Tibial nerve (tissue), 4 donors: ENCODE measurements around the gene CCN5. TPM values are rescaled to one million over a fixed set of nuclear protein-coding genes. Genes with fewer than 3 reads are reported as not detected.

Experiments used
- DNase-seq, 2 donors: peaks; one replicate each; pipeline ENCODE4 v3.0.0-alpha.2; 2019; ENCODE audit warnings: low spot score in 2 of 2
- H3K27ac ChIP-seq, 4 donors: fragments of 200-600 bp; sonication (generic) in 3 of 4; one replicate each; pipeline ENCODE4 v1.5.1; 2017 to 2019; ENCODE audit warnings: mild to moderate bottlenecking in 1 of 4
- H3K27me3 ChIP-seq, 2 donors: fragments of 200-600 bp; sonication (generic) in 1 of 2; one replicate each; pipeline versions ENCODE4 v1.5.1 to v1.6.0; 2017 to 2019
- H3K36me3 ChIP-seq, 3 donors: fragments of 200-600 bp; sonication (generic); one replicate each; pipeline ENCODE4 v1.5.1; 2018 to 2019
- H3K4me1 ChIP-seq, 4 donors: fragments of 200-600 bp; sonication (generic) in 3 of 4; one replicate each; pipeline ENCODE4 v1.5.1; 2017 to 2019
- H3K4me3 ChIP-seq, 4 donors: fragments of 200-600 bp; sonication (generic) in 3 of 4; one replicate each; pipeline ENCODE4 v1.5.1; 2017 to 2019; ENCODE audit warnings: mild to moderate bottlenecking in 1 of 4, moderate library complexity in 1 of 4
- H3K9me3 ChIP-seq, 4 donors: fragments of 200-600 bp; sonication (generic) in 3 of 4; one replicate each; pipeline ENCODE4 v1.5.1; 2017 to 2019
- EP300 ChIP-seq, 2 donors: sonication (generic); formaldehyde crosslinking; IDR thresholded peaks; one replicate each; pipeline ENCODE4 v1.6.1; 2017; ENCODE audit warnings: antibody characterized with exemption in 2 of 2, mild to moderate bottlenecking in 1 of 2
- POLR2A ChIP-seq, 2 donors: fragments of 450-650 bp; IDR thresholded peaks; one replicate each; pipeline ENCODE4 v1.6.1; 2017; ENCODE audit warnings: antibody characterized with exemption in 2 of 2, mild to moderate bottlenecking in 2 of 2, moderate library complexity in 2 of 2
- WGBS, 2 donors: methylation state at CpG; one replicate each; pipeline ENCODE4 v1.1.5; 2018; 5-methylcytosine and 5-hydroxymethylcytosine counted together
- total RNA-seq, 4 donors: library from RNA; depleted of rRNA; stranded (reverse); fragments of >200 nt; gene quantifications; one replicate each; pipeline ENCODE4 v1.1.0, GENCODE V29; 2016
- TF ChIP-seq, protein P1 (sequence below), 5 experiments: fragments of 200-600 bp in 3 of 5; fragments of 450-650 bp in 2 of 5; sonication (generic) in 3 of 5; IDR thresholded peaks; one replicate each; pipeline ENCODE4 v1.5.1; 2016 to 2019; ENCODE audit warnings: antibody characterized with exemption in 5 of 5, mild to moderate bottlenecking in 3 of 5, moderate library complexity in 2 of 5

The CCN5 gene
- total RNA-seq, 4 donors from 2014 or later: 84.0 to 1,826 (median 378) TPM

DNA sequence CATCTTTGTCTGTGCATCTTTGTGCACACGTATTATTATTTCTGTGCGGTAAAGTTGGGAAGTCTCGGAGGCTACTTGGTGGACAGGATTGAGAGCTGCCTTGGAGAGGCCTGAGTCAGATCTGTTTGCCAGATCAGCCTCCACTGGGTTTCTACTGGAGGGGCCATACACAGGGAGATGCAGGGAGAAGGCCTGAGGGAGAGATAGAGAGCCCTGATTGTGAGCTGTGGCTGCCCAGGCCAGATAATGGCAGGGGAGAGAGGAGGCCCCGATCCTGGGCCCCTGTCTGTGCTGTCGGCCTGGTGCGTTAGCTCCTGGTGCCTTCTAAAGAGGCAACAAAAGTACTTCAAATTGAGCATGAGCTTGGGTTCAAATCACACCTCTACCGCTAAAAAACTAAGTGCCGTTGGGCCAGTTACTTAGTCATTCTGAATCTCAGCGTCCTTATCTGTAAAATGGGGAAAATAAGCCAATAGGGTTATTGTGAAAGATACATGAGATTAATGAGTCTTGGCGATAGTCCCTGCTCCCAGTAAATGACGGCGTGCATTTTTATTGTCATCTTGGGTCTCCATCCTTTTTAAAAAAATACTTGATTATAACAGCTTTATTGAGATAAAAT, 36.1 kb upstream of the CCN5 start:
- DNase-seq: no peak
- TF ChIP-seq POLR2A (IDR thresholded peaks at IDR 0.05) (no peak), EP300 (IDR thresholded peaks at IDR 0.05) (no peak)
- TF ChIP-seq, protein P1, sequence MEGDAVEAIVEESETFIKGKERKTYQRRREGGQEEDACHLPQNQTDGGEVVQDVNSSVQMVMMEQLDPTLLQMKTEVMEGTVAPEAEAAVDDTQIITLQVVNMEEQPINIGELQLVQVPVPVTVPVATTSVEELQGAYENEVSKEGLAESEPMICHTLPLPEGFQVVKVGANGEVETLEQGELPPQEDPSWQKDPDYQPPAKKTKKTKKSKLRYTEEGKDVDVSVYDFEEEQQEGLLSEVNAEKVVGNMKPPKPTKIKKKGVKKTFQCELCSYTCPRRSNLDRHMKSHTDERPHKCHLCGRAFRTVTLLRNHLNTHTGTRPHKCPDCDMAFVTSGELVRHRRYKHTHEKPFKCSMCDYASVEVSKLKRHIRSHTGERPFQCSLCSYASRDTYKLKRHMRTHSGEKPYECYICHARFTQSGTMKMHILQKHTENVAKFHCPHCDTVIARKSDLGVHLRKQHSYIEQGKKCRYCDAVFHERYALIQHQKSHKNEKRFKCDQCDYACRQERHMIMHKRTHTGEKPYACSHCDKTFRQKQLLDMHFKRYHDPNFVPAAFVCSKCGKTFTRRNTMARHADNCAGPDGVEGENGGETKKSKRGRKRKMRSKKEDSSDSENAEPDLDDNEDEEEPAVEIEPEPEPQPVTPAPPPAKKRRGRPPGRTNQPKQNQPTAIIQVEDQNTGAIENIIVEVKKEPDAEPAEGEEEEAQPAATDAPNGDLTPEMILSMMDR (IDR thresholded peaks at IDR 0.05): no peak
- H3K9me3 ChIP-seq: no peaks in the 10 kb centered on the region
- H3K27me3 ChIP-seq: peaks cover 0 to 5% of the 10 kb centered on the region in 2 donors
- H3K4me1 ChIP-seq: peaks cover 0 to 4% (median 0%) of the 10 kb centered on the region in 4 donors
- H3K36me3 ChIP-seq: no peaks in the 10 kb centered on the region
- H3K4me3 ChIP-seq: no peak overlapping the region
- WGBS, 2 donors: 76 to 84% methylated on average over 12 of the region's 12 CpGs
- no peak overlapping the region for H3K27ac ChIP-seq

DNA sequence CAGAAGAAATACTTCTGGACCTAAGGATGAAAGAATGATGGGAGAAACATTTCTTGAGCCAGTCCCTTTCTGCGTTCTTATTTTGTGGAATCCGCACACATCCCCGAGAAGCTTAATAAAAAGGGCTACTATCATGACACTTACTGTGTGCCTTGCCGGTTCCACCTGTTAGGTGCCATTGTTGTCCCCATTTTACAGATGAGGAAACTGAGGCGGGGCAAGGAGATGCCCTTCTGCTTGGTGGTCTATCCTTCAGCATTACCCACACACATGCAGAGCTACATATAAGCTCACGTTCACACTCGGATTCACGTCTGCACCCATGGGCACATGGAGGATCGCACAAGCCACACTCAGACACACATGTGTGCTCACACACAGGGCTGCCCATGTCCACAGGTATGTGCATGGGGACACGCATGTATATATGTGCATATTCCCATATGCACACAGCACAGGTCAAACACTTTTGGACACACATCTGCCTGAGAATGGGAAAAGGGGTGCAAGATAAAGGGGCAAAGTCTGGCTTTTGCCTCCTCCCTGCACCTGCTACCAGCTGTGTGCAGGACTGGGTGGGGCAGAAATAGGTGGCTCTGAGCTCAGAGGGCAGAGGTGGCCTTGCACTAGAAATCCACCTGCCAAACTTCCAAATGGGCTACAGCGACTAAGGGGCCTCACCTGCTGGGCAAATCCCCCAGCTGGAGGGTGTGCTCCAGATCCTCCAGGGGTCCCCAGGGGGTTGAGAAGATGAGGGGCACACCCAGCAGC, 33.2 kb upstream of the CCN5 start:
- peaks cover 0 to 5% of the 10 kb centered on the region in 2 donors for H3K27me3 ChIP-seq

DNA sequence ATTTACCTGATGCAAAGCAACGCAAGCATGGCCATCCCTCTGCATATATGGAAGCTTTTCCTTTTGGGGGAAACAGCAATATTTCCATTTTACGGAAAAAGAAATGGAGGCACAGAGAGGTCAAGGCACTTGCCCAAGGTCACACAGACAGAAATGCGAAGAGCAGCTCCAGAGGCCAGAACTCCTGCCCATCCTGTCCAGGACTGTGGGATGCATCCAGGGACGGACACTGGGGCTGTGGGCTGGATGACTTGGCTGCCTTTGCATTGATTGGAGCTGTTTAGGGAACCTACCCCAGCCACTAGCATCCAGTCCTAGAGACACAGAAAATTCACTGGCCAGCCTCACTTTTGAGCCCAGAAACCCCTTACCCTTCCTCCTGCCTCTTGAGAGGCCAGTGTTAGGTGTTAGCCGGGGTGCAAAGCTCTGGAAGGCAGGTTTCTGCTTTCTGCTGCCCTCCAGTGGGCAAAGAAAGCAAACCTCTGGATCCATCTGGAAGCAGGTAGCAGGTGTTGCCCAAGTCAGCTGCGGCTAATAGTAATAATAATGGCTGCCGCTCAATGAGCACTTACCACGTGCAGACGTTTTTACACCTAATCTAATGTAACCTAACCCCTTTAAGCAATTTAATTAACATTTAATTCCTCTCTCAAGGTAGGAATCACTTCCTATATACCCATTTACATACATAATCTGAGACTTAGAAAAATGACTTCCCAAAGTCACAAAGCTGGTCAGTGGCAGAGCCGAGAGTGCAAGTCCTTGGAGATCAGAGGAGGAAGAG, 31.7 kb upstream of the CCN5 start:
- Histone ChIP-seq H3K9me3 (no peaks in the 10 kb centered on the region), H3K27me3 (peaks cover 0 to 5% of the 10 kb centered on the region in 2 donors), H3K27ac (no peak overlapping the region), H3K4me3 (no peak overlapping the region), H3K4me1 (peaks cover 0 to 23% (median 1%) of the 10 kb centered on the region in 4 donors), H3K36me3 (no peaks in the 10 kb centered on the region)
- TF ChIP-seq, protein P1 (IDR thresholded peaks at IDR 0.05): peak in 4 of 5 experiments; percentile 20 to 38 (median 26)
- TF ChIP-seq POLR2A (IDR thresholded peaks at IDR 0.05): no peak
- DNase-seq: no peak
- WGBS, 2 donors: 44 to 64% methylated on average over 10 of the region's 10 CpGs

More for the DNA sequence above, 33.2 kb upstream of the CCN5 start:
- H3K36me3 ChIP-seq: no peaks in the 10 kb centered on the region
- H3K4me3 ChIP-seq: no peak overlapping the region
- no peaks in the 10 kb centered on the region for H3K9me3 ChIP-seq
- H3K27ac ChIP-seq: no peak overlapping the region
- DNase-seq: no peak
- H3K4me1 ChIP-seq: peaks cover 0 to 18% (median 1%) of the 10 kb centered on the region in 4 donors
- TF ChIP-seq POLR2A (IDR thresholded peaks at IDR 0.05): no peak
- TF ChIP-seq, protein P1 (IDR thresholded peaks at IDR 0.05): no peak
- no peak for TF ChIP-seq EP300 (IDR thresholded peaks at IDR 0.05)
- 89 to 94% methylated on average over 11 of the region's 11 CpGs for WGBS, 2 donors

DNA sequence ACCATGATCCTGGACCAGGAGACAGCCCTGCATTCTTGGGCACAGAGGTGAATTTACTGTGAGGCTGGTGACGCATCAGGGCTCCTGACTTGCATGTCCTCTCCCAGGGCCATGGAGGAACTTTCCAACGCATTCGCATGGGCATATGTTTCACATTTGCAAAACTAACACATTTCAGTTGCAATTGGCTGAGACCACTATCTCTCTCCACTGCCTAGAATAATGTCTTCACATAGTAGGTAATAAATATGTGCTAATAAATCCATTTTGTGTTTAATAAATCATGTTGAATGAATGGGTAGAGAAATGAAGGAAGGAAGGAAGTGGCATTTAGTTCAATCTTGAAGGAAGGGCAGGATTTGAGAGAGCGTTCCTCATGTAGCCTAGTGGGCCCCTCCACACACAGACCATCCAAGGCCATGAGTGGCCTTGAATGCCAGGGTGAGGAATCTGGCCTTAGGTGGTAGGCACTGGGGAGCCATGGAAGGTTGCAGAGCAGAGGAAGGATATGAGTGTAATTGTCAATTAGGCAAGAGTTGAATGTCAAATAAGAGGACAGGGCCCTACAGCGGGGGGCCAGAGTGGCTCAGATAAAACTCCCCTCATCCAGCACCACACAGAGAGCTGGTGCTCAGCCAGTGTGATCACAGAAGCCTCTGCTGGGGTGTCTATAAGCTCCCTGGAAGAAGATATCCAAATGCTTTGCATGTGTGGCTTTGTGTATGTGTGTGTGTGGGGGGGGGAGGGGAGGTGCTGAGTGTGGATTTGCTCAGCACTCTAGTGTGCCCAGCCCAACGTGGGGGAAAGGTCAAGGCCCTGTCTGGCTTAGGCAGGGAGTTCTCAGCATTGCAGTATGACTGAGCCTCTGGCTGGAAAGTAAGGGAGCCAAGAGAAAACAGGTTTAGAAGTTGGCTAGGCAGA, 30.9 kb upstream of the CCN5 start:
- no peak overlapping the region for H3K4me3 ChIP-seq
- no peak overlapping the region for H3K27ac ChIP-seq
- H3K9me3 ChIP-seq: no peaks in the 10 kb centered on the region
- TF ChIP-seq POLR2A (IDR thresholded peaks at IDR 0.05) (no peak), EP300 (IDR thresholded peaks at IDR 0.05) (no peak)
- TF ChIP-seq, protein P1 (IDR thresholded peaks at IDR 0.05): no peak
- DNase-seq: no peak
- H3K36me3 ChIP-seq: no peaks in the 10 kb centered on the region
- H3K4me1 ChIP-seq: peaks cover 0 to 25% (median 1%) of the 10 kb centered on the region in 4 donors
- 73% methylated on average over 6 of the region's 6 CpGs for WGBS, 2 donors
- peaks cover 0 to 5% of the 10 kb centered on the region in 2 donors for H3K27me3 ChIP-seq
